Duodenal mucosa (tissue), 2 donors: Measurements from ENCODE around the gene S100PBP.
A peak's percentile ranks its signal among the peaks of the same experiment; 100 is the strongest.

Experiments
- H3K27ac ChIP-seq: one replicate; pipeline ENCODE4 v1.7.0; 2013; ENCODE audit warnings: low read depth, low read length
- H3K27me3 ChIP-seq, 2 donors: one replicate each; pipeline ENCODE4 v1.7.0; 2013; ENCODE audit warnings: low read length in 2 of 2, control low read depth in 1 of 2; ENCODE audit not compliant: insufficient read depth in 2 of 2, control insufficient read depth in 1 of 2
- H3K36me3 ChIP-seq, 2 donors: one replicate each; pipeline ENCODE4 v1.7.0; 2013; ENCODE audit warnings: low read length in 2 of 2, control low read depth in 1 of 2; ENCODE audit not compliant: insufficient read depth in 2 of 2, control insufficient read depth in 1 of 2
- H3K4me1 ChIP-seq, 2 donors: one replicate each; pipeline ENCODE4 v1.7.0; 2013; ENCODE audit warnings: low read length in 2 of 2, control low read depth in 1 of 2; ENCODE audit not compliant: insufficient read depth in 2 of 2, control insufficient read depth in 1 of 2
- H3K4me3 ChIP-seq, 2 donors: one replicate each; pipeline ENCODE4 v1.7.0; 2013; ENCODE audit warnings: low read length in 2 of 2, low read depth in 1 of 2
- H3K9ac ChIP-seq, 2 donors: one replicate each; pipeline ENCODE4 v1.7.0; 2013; ENCODE audit warnings: low read length in 2 of 2, low read depth in 1 of 2
- H3K9me3 ChIP-seq, 2 donors: one replicate each; pipeline ENCODE4 v1.7.0; 2013; ENCODE audit warnings: low read length in 2 of 2, control low read depth in 1 of 2; ENCODE audit not compliant: control insufficient read depth in 1 of 2

The S100PBP gene

DNA sequence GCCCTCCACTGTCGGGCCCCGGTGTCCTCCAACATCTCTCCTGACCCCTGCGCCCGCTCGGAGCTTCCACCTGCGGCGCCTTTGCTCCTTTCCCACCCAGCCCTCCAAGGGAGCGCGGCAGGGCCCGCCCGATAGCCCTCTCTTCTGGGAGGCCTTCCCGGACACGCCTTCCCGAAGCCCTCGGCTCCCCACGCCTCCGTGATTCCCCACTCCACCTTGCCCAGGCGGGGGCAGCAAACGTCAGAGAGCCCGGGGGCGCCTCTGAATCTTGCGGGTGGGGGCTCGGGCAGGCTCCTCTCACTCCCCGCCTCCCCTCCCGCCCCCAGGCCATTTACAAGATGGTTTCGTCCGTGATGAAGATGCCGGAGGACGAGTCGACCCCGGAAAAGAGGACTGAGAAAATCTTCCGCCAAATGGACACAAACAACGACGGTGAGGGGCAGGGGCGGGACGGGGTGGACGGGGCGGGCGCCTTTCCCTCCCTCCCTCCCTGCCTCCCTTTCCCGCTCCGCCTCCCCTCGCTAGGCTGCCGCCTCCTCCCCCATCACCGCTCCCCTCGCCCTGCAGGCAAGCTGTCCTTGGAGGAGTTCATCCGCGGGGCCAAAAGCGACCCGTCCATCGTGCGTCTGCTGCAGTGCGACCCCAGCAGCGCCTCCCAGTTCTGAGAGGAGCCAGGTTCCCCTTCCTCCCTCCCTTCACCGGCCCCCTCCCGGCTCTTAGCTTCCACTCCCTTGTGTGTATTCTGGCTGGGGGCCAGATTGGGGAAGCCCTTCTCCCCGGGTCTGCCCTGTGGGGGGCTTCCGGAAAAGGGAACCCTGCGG lies 76.0 kb downstream of the S100PBP start:
- Histone ChIP-seq H3K4me1 (peaks cover 4 to 5% of the 10 kb centered on the region in 2 donors), H3K27ac (no peak overlapping the region), H3K36me3 (peaks cover 7 to 30% of the 10 kb centered on the region in 2 donors), H3K27me3 (peaks cover 9 to 12% of the 10 kb centered on the region in 2 donors), H3K9ac (peak overlapping the region; percentile 25 to 38), H3K4me3 (peak overlapping the region; percentile 54 to 55), H3K9me3 (no peaks in the 10 kb centered on the region)

GRCh38 chr1:32894019-32894600 lies 76.7 kb downstream of the S100PBP start:
- no peak overlapping the region for H3K9ac ChIP-seq
- H3K36me3 ChIP-seq = peaks cover 11 to 36% of the 10 kb centered on the region in 2 donors
- H3K9me3 ChIP-seq = no peaks in the 10 kb centered on the region
- peaks cover 4 to 5% of the 10 kb centered on the region in 2 donors for H3K4me1 ChIP-seq
- peak overlapping the region in 1 of 2 donors; percentile 54 for H3K4me3 ChIP-seq
- no peak overlapping the region for H3K27ac ChIP-seq
- H3K27me3 ChIP-seq = peaks cover 6 to 12% of the 10 kb centered on the region in 2 donors

DNA sequence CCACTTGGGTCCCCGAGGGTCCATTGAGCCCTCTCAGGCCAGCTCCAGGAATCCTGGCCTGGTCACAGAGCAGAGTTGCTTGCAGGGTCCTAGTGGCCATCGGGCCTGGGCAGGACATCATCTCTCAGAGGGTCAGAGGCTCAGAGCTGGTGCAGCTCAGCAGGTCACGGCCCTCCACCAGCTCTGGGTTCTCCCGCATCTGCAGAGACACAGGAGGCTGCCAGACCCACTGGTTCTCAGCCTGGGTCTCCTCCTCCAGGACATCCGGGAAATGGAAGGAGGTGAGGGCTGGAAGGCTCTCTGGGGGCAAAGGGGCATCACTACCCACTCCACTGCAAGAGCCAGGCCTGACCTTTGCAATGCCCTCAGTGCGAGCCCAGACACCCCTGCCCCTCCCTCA lies 77.2 kb downstream of the S100PBP start:
- Histone ChIP-seq H3K4me1 (peaks cover 4 to 5% of the 10 kb centered on the region in 2 donors), H3K27ac (no peak overlapping the region)

DNA sequence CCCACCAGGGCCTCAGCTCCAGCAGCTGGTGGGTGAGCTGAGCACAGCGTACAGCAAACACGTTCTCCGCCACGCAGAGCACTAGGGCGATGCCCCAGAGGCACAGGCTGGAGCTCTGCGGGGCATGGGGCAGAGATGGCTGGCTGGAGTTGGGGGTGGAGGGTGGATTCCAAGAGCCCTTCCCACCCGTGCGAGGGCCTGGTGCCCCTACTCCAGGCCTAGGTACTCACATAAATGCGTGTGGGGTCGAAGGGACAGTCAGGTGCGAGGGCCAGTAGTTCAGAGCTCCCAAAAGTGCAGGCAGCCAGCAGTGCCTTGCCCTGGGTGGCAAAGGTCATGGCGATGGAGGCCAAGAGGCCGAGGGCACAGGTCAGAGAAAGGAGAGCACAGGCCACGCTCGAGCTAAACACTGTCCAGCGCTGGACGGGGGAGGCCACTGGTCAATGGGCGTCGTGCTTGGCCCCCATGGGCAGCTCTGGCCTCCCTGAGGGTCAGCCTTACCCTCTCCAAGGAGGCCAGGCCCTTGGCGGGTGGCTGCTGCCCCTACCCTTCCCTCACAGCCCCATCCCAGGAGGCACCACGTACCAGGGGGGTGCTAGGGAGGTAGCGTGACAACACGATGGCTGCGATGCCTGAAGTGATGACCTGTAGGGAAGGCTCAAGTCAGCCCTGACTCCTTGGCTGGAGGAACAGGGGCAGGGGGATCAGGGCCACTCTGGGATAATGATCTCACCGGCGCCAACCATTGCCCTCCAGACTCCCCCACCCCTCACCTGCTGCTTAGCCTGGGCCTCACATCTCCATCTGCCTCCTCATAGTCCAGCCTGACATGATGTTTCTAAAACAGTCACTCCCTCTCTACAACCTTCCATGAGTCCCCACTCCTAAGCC lies 78.1 kb downstream of the S100PBP start:
- peaks cover 11 to 36% of the 10 kb centered on the region in 2 donors for H3K36me3 ChIP-seq
- peaks cover 6 to 12% of the 10 kb centered on the region in 2 donors for H3K27me3 ChIP-seq
- no peaks in the 10 kb centered on the region for H3K9me3 ChIP-seq
- H3K27ac ChIP-seq = no peak overlapping the region
- H3K4me1 ChIP-seq = peaks cover 5 to 7% of the 10 kb centered on the region in 2 donors
- H3K9ac ChIP-seq = no peak overlapping the region
- H3K4me3 ChIP-seq = no peak overlapping the region

More for the DNA sequence above, 77.2 kb downstream of the S100PBP start:
- Histone ChIP-seq H3K9ac (no peak overlapping the region), H3K27me3 (peaks cover 6 to 12% of the 10 kb centered on the region in 2 donors), H3K9me3 (no peaks in the 10 kb centered on the region), H3K36me3 (peaks cover 11 to 36% of the 10 kb centered on the region in 2 donors), H3K4me3 (no peak overlapping the region)

- Histone ChIP-seq H3K9me3 (no peaks in the 10 kb centered on the region), H3K4me3 (no peak overlapping the region), H3K27ac (no peak overlapping the region), H3K36me3 (peaks cover 11 to 36% of the 10 kb centered on the region in 2 donors), H3K27me3 (peaks cover 6 to 8% of the 10 kb centered on the region in 2 donors), H3K4me1 (peaks cover 5 to 11% of the 10 kb centered on the region in 2 donors), H3K9ac (no peak overlapping the region)
Observed at GRCh38 chr1:32896451-32896850, 79.0 kb downstream of the S100PBP start.

DNA sequence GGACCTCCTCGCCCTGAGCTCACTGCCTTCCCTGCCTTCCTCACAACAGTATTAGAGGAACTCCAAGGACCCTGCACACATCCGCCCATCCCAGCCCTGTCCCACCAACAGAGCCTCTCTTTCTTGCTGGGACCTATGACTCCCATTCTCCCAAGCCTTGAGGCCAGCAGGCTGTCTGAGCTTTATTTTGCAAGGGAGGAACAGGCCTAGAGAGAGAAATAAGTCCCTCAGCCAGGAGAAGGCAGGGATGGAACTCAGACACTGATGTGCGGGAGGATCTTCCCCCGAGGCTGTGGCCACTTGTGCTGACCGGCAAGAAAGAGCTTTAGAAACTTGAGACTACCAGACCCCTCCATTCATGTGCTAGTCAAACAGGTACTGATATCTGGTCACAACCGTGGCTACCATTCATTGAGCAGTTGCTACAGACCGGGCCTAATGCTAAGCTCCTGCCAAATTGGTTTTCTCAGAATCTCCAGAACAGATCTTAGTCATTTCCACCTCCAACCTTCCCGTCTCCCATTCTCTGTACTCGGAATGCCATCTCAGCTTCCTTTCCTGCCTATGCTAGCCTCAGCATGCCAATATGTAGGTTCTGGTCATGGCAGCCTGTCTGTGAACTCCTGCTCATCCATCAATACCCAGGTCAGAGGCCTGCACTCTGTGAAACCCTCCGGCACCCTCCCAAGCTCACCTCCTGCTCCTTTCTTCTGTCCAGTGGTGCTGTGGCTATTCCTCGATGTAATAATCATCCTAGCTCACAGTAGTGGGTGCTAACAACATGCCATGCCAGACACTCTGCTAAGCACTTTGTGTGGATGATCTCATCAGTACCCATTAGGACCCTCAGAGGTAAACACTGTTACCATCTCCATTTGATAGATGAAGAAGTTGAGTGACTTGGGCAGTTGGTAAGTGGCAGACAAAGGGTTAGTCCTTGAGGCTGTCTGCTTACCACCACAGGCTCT lies 79.9 kb downstream of the S100PBP start:
- Histone ChIP-seq H3K4me3 (no peak overlapping the region), H3K36me3 (peaks cover 11 to 36% of the 10 kb centered on the region in 2 donors), H3K9me3 (no peaks in the 10 kb centered on the region), H3K9ac (no peak overlapping the region), H3K4me1 (peaks cover 5 to 13% of the 10 kb centered on the region in 2 donors), H3K27me3 (peaks cover 0 to 4% of the 10 kb centered on the region in 2 donors), H3K27ac (no peak overlapping the region)

GRCh38 chr1:32898056-32898455 lies 80.6 kb downstream of the S100PBP start:
- peaks cover 11 to 36% of the 10 kb centered on the region in 2 donors for H3K36me3 ChIP-seq
- no peak overlapping the region for H3K9ac ChIP-seq
- H3K27ac ChIP-seq = no peak overlapping the region
- no peaks in the 10 kb centered on the region for H3K27me3 ChIP-seq
- H3K4me1 ChIP-seq = peaks cover 5 to 11% of the 10 kb centered on the region in 2 donors
- H3K9me3 ChIP-seq = no peaks in the 10 kb centered on the region
- H3K4me3 ChIP-seq = no peak overlapping the region

- no peak overlapping the region for H3K27ac ChIP-seq
- no peak overlapping the region for H3K9ac ChIP-seq
- peaks cover 0 to 16% of the 10 kb centered on the region in 2 donors for H3K4me1 ChIP-seq
- no peak overlapping the region for H3K4me3 ChIP-seq
- no peaks in the 10 kb centered on the region for H3K9me3 ChIP-seq
- H3K27me3 ChIP-seq = no peaks in the 10 kb centered on the region
- H3K36me3 ChIP-seq = peaks cover 11 to 36% of the 10 kb centered on the region in 2 donors
Observed at GRCh38 chr1:32898958-32899357, 81.5 kb downstream of the S100PBP start.
